GM21717 (cell line): Measurements from ENCODE around the gene CRACDL.
"Not testable (repeated sequence)": the region's sequence is repeated elsewhere in the genome, so short reads cannot be mapped to it uniquely, and the experiment has no call there.

ENCODE experiments used
- ATAC-seq: cut with Tn5 transposase; IDR thresholded peaks from one replicate; pipeline ENCODE4 v1.9.1; 2021; ENCODE audit warnings: mild to moderate bottlenecking, moderate library complexity; ENCODE audit not compliant: unreplicated experiment

Gene CRACDL

DNA sequence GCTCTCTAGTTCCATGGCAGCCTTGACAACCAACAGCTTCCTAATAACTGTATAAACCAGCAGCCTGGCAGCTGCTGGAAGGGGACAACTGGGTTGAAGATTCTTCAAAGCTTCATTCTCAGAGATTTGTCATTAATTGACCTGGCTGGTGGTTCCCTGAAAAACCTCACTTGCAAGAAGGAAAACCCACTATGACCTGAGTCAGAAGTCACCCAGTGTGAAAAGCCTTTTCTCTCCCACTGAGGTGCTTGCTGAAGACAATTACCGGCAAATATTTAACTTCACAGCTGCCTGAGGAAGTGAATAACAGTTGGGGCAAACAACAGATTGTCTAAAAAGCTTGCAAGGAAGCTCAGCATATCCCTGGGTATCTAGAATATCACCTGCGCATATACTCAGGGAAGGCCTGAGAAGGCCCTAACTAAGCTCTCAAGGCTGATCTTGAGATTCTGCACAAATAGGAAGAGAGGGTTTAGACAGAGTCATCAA is 49.9 kb downstream of the CRACDL start:
- no peak for ATAC-seq

DNA sequence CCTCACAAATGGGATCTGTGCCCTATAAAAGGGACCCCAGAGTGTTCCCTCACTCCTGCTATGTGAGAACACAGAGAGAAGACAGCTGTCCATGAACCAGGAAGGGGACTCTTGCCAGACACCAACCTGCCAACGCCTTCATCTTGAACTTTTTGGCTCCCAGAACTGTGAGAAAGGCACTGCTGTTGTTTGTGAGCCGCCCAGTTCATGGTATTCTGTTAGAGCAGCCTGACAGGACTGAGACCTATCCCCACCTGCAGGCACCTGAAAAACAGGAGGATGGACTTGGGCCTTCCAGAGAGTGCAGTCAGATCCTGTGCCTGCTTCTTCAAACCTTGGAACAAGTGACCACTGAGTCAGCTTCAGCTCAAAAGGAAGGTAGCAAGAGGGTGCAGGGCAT is 51.4 kb downstream of the CRACDL start:
- no peak for ATAC-seq

DNA sequence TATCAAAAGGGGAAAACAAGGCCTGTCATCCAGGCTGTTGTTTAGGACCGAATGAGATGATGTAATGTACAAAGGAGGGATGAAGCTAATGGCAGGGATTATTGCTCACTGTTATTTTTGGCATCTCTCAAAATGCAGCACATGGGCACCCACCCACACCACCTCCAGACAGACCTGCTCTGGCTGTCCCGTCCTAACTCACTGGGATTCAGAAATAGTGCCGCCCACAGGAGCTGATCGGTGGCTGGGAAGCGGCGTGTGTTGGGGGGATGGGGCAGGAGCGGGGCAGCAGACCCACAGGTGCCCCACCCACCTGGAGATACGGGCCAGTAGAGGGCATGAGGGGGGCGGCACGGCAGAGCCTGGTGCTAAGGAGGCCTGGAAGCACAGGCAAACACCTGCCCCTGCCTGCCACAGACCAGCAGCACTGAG is 52.2 kb downstream of the CRACDL start:
- ATAC-seq, result no peak

DNA sequence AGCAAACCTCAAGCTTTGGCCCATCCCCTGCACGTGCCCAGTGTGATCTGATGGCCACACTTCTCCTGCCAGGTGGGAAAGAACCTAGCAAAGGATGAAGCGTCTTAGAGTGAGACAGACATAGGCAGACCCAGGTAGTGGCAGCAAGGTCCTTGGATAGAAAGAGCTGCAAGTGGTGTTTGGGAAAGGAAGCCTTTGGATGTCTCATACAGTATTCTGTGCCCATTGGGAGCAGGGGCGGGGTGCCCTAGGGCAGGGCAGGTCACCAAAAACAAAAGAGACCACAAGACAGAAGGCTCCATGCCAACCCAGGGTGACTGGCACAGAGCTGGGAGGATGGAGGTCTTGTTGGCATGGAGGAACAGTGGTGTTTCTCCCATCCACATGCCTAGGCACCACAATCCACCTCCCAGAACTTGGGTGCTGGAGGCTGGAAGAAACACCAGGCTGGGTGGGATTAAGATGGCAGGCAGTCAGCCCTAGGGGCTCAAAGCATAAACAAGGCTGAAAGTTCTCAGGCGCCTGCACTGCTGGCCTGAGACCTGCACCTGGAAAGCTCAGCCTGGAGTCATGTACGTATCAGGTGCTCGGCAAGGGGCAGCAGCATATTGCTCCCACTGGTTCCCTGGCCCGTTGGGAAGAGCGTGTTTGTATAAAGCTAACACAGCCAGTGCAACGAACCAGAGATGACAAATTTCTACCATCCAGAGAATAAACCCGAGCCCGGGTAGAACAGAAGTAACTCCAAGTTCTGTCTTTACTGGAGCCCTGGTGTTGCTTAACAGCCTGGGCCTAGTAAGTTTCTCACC is 52.9 kb downstream of the CRACDL start:
- ATAC-seq, result no peak

DNA sequence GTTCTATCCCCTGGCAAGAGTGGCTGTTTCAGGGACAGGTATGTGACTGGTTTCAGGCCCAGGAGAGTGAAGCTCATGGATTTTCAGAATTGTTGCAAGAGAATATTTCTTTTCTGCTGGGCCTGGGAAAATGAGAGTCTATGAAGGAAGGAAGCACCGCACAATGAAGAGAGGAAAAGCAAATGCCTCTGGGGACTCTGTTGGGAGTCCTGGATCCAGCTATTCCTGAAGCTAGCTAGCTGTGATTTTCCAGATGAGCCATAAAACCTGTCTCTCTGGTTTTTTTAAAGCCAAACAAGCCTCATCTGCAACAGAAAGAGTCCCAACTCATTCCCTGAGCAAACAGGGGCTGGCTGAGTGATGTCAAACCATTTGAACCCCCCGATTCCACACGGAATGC is 53.7 kb downstream of the CRACDL start:
- ATAC-seq, result no peak

DNA sequence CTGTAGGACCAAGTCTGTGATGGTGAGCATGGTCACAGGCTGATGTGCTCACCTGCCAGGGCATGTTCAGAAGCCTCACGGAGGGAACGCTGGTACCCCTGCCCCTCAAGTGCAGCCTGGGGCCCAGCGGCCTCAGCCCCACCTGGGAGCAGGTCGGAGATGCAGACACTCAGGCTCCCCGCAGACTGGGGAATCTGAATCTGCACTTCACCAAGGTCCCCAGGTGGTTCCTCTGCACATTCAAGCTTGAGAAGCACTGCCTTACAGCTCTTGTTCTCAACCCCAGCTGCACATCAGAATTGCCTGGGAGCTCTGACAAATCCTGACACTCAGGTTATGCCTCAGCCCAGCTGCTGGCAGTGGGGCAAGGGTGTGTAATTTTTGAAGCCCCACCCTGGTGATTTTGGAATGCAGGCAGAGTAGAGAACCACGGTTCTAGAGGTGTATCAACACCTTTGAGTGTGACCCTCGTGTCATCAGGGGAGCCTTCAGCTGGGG is 54.8 kb downstream of the CRACDL start:
- no peak for ATAC-seq

DNA sequence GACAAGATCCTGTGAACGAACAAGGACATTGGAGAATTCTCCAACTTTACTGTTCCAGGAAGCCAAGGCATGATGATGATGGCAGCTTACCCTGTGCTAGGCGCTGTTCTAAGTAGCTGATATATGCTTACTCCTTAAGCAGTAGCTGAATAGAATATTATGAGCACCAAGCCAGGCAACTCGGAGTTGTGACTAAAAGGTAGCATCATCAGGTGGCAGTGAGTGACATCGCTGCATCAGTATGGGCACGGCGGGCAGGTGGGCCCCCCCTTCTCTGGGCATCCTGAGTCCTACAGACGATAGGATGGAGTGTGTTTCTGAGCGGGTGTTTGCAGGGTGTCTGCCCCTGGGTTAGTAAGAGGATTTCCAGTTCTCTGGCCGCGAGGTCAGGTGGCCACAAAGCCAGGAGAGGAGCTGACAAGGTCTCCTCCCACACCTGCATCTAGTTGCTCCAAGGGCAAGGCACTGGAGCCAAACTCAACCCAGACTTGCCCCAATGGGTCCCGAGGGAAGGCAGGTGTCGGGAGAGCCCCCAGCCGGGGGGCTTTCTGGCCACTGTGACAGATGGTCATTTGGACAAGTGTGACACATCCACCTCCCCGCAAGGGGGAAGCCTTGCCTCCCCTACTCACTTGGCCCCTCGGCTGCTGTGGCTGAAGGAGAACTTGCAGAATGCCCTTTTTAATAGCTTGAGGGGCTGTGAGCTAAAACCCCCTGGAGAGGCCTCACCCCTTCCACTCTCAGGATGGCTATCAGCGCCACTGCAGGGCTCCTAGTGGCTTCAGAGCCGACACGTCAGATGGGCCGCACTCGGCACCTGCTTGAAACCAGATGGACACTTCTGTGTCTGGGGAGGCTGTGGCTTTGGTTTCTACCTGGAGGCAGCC is 55.5 kb downstream of the CRACDL start:
- ATAC-seq, result no peak

DNA sequence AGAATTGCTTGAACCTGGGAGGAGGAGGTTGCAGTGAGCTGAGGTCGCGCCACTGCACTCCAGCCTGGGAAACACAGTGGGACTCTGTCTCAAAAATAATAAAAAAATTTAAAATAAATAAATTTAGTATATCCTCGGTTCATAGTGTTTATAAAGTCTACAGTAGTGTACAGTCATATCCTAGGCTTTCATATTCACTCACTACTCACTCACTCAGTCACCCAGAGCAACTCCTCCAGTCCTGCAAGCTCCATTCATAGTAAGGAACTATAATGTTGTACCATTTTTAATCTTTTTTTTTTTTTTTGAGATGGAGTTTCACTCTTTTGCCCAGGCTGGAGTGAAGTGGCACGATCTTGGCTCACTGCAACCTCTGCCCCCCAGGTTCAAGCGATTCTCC is 58.4 kb downstream of the CRACDL start:
- not testable (repeated sequence) for ATAC-seq

DNA sequence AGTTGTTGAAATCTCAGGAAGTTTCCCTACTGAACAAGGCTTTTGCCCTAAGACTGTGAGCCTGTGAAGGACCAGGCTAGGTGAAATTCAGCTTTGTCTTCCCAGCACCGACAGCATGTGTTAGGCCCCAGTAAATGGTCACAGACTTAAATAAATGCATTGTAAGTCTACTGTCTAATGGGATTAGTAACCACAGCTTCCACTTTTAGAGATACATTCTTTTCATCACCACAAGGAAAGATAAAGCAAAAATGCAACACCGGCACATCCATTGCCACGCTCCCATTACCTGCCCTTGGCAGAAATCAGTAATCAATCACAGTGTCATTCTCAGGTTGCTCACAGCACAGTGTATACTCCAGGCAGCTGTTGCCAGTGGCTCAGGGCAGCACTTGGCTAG is 59.3 kb downstream of the CRACDL start:
- ATAC-seq, result no peak

DNA sequence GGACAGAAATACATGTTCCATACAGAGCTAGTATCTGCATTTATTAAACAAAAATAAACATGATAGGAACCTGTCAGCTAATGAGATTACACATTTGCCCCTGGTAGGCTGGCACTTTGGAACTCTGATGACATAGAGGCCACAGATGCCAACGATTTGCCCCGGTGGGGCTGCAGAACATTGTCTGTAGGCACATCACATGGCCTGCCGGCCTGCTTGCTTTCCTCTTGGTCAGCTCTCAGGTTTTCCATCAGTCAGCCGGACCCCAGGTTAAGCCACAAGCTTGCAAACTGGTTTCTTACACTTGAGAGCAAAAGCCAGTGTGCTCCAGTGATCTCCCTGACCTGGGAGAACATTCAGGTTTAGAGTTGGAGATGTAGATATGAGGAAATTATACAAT is 60.3 kb downstream of the CRACDL start:
- no peak for ATAC-seq

DNA sequence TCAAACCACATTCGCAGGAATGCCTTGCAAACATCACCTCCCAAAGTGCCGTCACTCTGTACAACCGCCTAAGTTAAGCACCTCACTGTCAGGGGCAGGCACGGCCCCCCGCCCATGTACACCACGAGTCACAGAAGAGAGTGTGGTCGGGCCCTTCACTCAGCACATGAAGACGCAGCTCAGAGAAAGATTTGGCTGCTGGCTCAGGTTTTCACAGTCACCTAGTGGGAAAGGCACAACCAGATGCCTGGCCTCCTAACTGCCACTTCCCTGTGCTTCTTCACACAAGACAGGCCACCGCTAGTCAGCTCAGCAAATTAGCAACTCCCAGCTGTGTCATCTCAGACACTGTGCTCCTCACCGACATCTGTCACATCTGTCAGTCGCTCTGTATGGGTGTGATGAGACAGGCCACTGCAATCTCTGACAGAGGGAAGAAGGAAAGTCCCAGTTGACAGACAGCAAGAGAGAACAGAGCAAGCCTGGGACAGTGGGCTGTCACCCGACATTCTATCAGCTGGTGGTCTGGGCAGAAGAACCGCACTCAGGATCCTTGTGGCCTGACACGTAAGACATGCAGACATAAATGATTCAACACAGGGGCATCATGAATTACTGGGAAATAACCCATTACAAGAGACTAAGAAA is 60.8 kb downstream of the CRACDL start:
- no peak for ATAC-seq

DNA sequence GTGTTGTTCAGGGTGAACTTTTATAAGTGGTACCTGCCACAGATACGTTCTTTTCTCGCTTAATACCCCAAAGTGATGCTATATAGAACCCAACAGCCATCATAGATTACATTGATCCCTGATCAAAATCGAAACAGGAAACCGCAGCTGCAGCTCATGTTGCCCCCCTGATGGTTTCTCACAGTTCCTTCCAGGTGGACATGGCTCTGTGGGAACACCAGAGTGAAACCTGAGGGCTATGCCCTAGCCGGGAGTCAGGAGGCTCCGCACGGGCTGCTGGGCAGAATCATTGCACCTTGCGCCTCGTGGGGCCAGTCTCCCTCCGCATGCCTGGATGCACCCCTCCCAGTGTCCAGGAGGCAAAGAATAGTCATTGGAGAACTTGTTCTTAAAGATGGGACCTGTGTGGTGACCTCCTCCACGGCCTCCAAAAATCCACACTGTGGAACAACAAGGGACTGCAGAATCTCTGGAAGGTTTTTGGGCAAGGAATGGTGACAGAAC is 61.8 kb downstream of the CRACDL start:
- ATAC-seq, result no peak

DNA sequence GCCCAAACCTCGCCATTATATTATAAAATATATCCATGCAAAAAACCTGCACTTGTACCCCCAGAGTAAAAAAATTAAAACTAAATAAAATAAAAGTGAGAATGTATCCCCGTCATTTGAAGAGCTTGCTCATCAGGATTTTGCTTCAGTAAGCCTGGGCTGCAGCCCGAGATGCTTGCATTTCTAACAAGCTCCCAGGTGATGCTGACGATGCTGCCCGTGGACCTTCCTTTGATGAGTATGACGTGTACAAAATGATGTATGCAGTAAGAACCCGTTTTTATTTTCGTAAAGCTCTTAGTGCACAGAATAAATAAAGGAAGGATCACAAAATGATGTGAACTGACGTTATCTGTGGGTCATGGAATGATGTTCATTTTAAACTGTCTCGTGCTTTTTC is 63.5 kb downstream of the CRACDL start:
- no peak for ATAC-seq

DNA sequence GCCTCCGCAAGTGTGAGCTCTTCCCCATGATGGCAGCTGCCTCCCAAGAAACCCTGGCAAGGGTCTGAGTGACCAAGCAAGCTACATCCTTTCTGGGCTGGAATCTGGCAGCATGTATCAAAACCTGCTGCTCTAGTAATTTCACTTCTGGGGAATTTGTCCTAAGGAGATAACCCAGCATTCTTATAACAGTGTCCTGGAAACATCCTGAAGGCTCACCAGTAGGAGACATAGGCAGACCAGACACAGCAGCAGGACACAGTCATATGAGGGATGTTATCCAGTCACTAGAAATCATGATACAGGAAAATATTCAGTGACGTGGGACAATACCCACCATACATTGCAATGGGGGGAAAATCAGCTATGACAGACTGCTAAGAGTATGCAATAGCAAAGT is 64.5 kb downstream of the CRACDL start:
- no peak for ATAC-seq

DNA sequence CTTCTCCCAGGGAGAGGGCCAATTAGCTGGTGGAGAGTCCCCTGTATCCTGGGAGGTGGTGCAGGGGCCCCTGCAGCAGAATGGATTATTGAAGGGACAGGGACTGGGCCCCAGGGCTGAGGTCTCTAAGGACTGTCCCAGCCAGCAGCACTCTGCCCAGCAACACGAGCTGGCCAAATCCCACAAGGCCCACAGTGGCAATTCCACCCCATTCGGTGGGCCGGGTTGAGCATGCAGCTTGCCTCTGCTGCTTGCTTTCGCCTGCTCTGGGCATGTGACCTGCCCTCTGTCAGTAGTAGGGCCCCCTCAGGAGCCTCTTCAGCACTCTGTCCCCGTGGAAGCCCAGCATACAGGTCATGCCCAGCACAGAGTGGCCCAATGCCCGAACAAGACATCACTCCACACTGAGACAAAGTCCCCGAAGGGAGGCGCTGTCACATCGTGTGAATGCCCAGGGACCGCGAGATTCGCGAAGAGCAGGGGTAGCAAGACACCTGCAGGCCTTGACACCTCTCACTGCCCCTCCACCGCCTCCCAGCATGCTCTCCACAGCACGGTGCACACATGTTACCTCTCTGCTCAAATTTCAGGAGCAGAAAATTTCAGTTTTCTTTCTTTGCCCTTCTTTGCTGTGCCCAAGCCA is 65.4 kb downstream of the CRACDL start:
- no peak for ATAC-seq

DNA sequence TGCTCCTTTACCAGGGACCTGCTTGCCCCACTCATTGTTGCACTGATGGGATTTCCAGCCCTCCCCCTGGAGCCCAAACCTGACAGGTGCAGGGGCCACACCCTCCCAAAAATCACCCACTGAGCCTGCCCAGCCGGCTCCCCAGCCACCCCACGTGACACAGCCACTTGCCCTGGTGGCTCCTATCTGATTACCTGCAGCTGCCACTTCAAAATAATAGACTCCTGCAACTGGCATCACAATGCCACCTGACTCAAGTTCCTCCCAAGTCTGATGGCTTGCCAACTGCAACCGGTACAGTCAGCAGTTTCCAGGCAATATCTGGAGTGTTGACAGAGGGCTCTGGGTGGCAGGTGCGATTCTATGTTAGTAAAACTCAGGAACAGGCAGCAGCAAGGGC is 66.2 kb downstream of the CRACDL start:
- no peak for ATAC-seq

DNA sequence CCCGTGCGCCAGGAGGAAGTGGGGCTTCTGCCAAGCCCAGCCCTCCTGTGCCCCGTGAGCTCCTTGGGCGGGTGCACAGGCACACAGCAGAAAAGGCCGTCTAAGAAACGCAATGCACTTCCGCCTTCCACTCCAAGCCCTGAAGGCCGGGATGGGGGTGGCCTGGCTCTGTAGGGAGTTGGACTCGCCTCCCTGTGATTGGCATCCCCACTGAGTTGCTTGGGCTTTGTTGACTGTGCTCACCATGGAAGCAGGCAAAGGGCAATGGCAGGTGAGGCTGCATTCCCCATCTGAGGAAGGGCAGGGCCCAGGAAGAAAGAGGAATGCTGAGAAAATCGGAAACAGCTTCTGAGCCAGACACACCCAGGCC is 66.8 kb downstream of the CRACDL start:
- ATAC-seq, result no peak

DNA sequence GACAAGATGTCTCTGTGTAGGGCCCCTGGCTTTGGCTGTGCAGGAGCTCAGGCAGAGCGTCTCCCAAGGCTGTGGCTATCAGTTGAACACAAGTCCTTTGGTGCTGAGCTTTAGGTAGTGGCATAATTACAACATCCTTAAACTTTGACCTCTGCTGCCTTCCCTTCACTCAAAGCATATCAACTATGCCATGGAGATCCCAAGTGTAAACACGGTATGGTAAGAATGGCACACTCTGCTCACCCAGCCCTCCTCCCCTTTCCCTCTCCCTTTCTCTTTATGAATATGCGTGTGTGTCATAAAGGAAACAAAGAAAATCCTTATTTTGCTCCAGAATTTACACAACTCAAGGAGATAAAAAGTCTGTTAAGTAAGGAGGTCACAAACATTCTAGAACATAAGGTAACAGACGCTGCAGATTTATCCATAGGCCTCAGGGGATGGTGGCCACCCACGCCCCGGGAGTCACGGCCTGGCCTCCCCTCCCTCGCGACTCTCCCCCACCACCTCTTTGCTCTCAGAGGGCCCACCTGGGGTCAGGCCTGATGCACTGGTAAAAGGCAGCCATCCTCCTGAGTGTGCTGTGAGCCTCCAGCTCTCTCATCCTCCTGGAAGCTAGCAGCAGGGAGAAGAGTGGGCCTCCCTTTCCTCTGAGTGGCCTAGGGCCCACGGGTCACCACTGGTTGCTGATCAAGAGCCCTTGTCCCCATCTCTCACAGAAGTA is 67.3 kb downstream of the CRACDL start:
- no peak for ATAC-seq

DNA sequence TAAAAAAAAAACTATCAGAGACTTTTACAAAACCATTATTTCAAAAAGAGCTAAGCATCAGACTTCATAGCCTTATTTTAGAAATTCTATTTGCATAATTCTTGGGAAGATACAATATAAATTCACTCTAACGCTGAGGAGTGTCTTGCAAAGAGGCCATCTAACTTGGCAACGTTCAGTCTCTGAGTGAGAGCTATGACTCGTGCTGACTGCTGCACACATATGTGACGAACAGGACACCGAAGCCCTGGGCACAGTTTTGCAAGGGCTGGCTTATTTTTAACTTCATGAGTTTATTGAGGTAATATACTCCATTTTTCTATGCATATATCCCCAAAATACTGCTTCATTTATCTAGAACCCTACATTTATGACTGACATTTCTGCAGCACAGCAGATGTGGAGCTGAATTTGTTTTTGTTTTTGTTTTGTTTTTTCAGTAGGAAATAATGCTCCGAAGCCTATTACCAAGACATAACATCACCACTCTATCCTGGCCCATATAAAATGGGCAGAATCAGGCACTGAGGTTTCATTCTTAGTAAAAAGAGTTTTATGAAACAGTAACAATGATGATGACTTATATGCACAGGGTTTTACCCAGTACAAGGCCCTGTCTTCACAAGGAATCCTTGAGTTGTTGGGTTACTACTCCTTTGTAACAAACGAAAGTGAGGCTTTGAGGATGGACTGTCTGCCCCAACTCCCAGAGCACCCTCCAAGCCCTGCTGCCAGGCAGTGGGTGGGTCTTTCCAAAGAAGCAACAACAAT is 68.3 kb downstream of the CRACDL start:
- ATAC-seq, result no peak
